Chondrocyte (in vitro differentiated cells): ENCODE data around the gene CBFA2T2. TPM values are rescaled to one million over a fixed set of nuclear protein-coding genes. Genes with fewer than 3 reads are reported as not detected.
"Not testable (repeated sequence)": the region's sequence is repeated elsewhere in the genome, so short reads cannot be mapped to it uniquely, and the experiment has no call there.

ENCODE experiments used
- DNase-seq: peaks from one replicate; pipeline ENCODE4 v3.0.0; 2021; ENCODE audit warnings: mixed read lengths, low spot score
- H3K27ac Mint-ChIP-seq: one replicate; pipeline ENCODE4 v1.8.0; 2021; ENCODE audit warnings: mild to moderate bottlenecking, moderate library complexity, mixed read lengths; ENCODE audit not compliant: unreplicated experiment
- H3K27me3 Mint-ChIP-seq: 2 replicates; pipeline ENCODE4 v1.8.0; 2021; ENCODE audit warnings: low read depth, mixed read lengths
- H3K36me3 Mint-ChIP-seq: 2 replicates; pipeline ENCODE4 v1.8.0; 2021; ENCODE audit warnings: low read depth, mixed read lengths
- H3K4me1 Mint-ChIP-seq: 2 replicates; pipeline ENCODE4 v1.8.0; 2021; ENCODE audit warnings: low read depth, mild to moderate bottlenecking, mixed read lengths
- H3K4me3 Mint-ChIP-seq: one replicate; pipeline ENCODE4 v1.8.0; 2021; ENCODE audit warnings: mild to moderate bottlenecking, moderate library complexity, mixed read lengths; ENCODE audit not compliant: unreplicated experiment
- H3K9me3 Mint-ChIP-seq: 2 replicates; pipeline ENCODE4 v1.8.0; 2021; ENCODE audit warnings: low read depth, mixed read lengths
- CTCF ChIP-seq: fragments of 200-600 bp; sonication (generic); IDR thresholded peaks from 2 replicates; pipeline ENCODE4 v1.5.0; 2021; ENCODE audit warnings: antibody characterized with exemption, mild to moderate bottlenecking, moderate library complexity
- total RNA-seq: library from RNA; stranded (reverse); gene quantifications from 3 replicates; pipeline ENCODE4 v1.2.1, GENCODE V29; 2021

Gene CBFA2T2
- total RNA-seq, 1 donor from 2014 or later: 23.5 TPM

DNA sequence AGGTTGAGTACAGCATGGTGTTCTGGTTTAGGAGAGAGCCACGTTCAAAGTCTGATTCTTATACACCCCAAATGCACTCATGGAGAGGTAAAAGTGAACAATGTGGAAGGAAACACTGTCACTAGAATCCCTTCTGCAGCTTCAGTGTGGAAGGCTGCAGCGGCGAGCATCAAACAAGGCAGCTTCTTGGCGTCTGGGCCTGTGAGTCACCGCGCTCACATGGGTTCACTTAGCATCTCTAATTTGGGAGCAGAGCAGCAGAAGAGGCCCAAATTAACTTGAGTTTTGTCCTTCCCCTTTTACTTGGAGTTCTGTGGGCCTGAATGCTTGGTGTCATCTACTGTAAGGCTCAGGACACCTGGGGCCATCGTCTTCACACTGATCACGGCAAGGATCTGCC is 207.2 kb downstream of the CBFA2T2 start:
- H3K4me3 Mint-ChIP-seq: no peak overlapping the region
- H3K4me1 Mint-ChIP-seq: no peaks in the 10 kb centered on the region
- no peaks in the 10 kb centered on the region for H3K9me3 Mint-ChIP-seq
- TF ChIP-seq CTCF: no peak
- DNase-seq: no peak
- H3K27ac Mint-ChIP-seq: no peak overlapping the region
- H3K36me3 Mint-ChIP-seq: no peaks in the 10 kb centered on the region
- no peaks in the 10 kb centered on the region for H3K27me3 Mint-ChIP-seq

GRCh38 chr20:33698966-33699365 is 209.1 kb downstream of the CBFA2T2 start:
- H3K4me3 Mint-ChIP-seq, H3K9me3 Mint-ChIP-seq, H3K27me3 Mint-ChIP-seq, H3K4me1 Mint-ChIP-seq, H3K36me3 Mint-ChIP-seq, H3K27ac Mint-ChIP-seq, DNase-seq: not testable (repeated sequence)

Other genes starting within 250 kb of the CBFA2T2 start
- gene BPIFB1, start 206.9 kb upstream of the CBFA2T2 start, total RNA-seq: not detected in 3 replicates
- 21.7 to 28.3 TPM (median 26.1 TPM) in 3 replicates for gene CDK5RAP1, start 88.6 kb upstream of the CBFA2T2 start, total RNA-seq
- gene SNTA1, start 46.3 kb upstream of the CBFA2T2 start, total RNA-seq: 22.3 to 68.1 TPM (median 63.3 TPM) in 3 replicates
- gene C20orf144, start 172.2 kb downstream of the CBFA2T2 start, total RNA-seq: 0.10 to 0.17 TPM in 2 of 3 replicates, not detected in the other
- gene ACTL10, start 176.8 kb downstream of the CBFA2T2 start, total RNA-seq: 0.60 to 2.5 TPM (median 2.3 TPM) in 3 replicates
- 23.5 to 35.5 TPM (median 32.5 TPM) in 3 replicates for gene NECAB3, start 184.3 kb downstream of the CBFA2T2 start, total RNA-seq
- gene E2F1, start 196.3 kb downstream of the CBFA2T2 start, total RNA-seq: 7.5 to 17.0 TPM (median 7.6 TPM) in 3 replicates
- 4.9 to 6.7 TPM (median 6.4 TPM) in 3 replicates for gene PXMP4, start 230.2 kb downstream of the CBFA2T2 start, total RNA-seq
- gene ZNF341, start 241.9 kb downstream of the CBFA2T2 start, total RNA-seq: 2.7 to 3.1 TPM (median 2.8 TPM) in 3 replicates